GM19025 (cell line): ENCODE results near the gene KNOP1.

Experiments
- ATAC-seq: cut with Tn5 transposase; IDR thresholded peaks from one replicate; pipeline ENCODE4 v1.9.1; 2021; ENCODE audit warnings: mild to moderate bottlenecking, low read depth, moderate library complexity; ENCODE audit not compliant: unreplicated experiment

The KNOP1 gene

DNA sequence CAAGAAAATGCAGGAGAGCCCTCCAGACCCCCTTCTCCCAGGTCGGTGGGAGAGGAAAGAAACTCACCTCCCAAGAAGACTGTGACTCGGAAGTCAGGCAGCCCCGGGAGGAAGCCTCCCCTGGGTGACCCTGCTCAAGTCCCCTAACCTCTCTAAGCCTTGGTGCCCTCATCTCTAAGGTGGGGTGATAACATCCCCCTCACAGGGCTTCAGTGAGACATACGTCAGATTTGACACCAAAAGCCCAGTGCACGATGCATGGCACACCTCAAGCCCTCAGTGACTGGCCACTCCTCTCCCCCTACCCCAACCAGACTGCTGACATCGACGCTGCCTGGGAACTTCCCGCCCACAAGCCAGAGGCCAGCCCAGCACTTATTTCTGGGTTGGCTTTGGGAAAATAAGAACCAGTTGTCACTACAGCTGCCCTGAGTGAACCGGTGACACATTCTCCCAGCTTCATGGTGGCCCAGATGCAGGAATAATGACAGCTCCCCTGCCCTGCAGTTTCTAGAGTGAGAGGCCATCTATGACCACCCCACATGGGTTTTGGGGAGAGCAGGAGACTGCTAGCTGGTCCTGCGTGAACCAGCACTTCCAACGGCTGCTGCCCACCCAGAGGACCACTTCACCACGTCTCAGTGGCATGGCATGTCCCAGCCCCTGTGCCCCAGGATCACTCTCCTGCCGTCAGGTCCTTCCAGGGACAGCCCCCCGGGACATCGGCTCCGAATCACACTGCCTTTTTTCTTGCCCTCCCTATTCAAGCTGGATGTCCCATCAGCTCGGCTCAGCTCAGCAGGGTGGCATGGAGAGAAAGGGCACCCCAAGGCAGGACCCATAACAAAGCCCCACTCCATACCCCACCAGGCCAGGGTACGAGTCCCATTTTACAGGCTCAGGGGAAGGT is 9.5 kb downstream of the KNOP1 start:
- no peak for ATAC-seq

GRCh38 chr16:19707569-19708295 is 10.3 kb downstream of the KNOP1 start:
- no peak for ATAC-seq

DNA sequence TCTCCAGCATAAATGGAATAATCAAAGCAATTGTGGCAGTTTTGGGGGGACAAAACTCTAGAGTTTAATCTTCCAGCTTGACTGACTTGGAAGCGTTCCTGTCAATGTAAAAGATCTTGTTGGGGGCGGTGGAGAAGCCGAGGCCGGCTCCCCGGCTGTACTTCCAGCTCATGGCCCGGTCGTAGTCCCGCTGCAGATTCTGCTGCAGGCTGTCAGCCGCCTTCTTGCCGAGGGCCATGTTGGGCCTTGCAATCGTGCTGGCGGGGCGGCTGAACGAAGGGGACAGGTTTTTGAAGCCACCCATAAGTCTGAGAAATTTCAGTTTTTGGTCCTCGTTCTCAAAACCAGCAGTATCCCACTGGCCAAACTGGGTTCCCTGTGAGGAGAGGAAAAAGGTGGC is 11.2 kb downstream of the KNOP1 start:
- no peak for ATAC-seq

DNA sequence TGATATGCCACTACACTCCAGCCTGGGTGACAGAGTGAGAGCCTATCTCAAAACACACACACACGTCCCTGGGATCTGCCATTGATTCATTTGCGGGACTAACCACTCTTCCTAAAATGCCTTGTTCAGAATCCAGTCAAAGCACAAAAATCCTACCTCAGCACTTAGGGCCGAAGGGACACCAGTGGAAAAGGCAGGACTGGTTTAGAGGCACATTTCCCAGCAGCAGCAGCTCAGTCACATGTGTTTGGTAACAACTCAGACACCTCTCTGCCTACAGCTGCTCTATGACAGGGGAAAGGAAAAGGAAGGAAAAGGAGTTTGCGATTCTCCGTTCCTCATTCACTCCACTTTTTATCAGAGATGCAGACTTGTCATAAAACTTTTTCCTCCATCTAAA is 12.2 kb downstream of the KNOP1 start:
- no peak for ATAC-seq

DNA sequence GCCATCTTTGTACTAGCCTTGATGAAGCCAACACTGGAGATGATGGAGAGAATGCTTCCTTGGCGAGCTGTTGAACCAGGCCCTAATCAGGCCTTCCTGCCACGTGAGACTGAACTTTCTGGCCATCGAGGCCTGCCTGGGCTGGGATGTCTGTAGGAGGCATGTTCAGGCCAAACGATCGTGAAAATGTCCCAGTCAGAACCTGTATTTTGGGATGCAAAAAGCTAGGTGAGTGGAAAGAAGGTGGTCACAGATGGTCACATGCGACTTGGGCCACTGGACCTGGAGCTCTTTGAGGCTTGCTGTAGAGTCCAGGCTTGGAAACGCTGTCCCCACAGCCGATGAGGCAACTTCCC is 12.9 kb downstream of the KNOP1 start:
- no peak for ATAC-seq

- no peak for ATAC-seq
These were observed 13.5 kb downstream of the KNOP1 start for GRCh38 chr16:19704321-19705145.

- ATAC-seq: no peak
These were observed 14.7 kb downstream of the KNOP1 start for GRCh38 chr16:19703172-19703889.

DNA sequence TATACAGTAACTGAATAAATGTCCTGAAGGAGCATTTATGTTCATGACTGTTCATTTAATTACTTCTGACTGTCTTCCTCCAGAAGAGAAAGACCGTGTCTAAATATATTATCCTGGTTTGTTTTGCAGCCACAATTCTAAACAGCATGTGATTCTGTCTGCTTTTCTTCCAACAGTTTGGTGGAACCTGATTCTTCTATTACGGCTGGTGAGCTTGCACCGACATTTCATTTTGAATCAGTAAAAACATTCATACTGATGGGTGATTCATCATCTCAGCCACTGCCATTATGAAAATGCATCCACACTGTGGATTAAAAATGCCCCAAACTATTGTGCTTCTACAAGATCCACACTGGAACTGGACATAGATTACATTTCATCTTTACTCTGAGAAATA is 16.9 kb downstream of the KNOP1 start:
- no peak for ATAC-seq

DNA sequence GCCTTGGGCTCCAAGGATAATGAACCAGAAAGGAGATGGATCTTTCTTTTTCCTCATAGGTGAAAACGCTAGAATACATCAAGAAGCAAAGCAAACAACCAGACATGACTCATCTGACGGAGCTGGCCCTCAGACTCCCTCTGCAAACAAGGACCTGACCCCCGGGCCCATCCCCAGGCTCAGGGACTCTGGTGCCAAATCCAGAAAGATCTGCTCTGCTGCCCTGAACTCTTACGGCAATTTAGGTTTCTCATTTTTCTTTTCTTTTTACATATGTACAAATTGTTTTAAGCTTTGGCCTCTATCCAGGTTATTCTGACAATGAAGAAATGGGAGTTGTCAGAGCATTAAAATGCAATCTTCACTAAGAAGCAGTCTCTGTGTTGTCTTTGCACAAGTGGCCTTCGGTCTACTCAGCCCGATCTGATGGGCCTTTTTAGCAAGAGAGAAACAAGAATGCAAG is 17.7 kb downstream of the KNOP1 start:
- no peak for ATAC-seq

DNA sequence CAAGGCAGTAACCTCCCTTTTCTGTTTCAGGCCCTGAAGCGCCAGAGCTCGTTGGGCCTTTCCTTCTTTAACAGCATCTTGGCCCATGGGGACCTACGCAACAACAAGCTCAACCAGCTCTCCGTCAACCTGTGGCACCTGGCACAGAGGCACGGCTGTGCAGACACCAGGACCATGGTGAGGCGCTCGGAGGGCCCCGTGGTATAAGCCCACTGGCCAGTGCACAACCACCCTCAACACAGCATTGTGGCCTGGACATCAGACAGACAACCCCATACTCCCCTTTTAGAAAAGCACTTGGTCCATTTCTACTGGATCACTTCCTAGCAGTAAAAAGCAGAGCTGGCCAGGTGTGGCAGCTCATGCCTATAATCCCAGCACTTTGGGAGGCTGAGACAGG is 18.6 kb downstream of the KNOP1 start:
- no peak for ATAC-seq

GRCh38 chr16:19698480-19699465 is 19.3 kb downstream of the KNOP1 start:
- no peak for ATAC-seq

DNA sequence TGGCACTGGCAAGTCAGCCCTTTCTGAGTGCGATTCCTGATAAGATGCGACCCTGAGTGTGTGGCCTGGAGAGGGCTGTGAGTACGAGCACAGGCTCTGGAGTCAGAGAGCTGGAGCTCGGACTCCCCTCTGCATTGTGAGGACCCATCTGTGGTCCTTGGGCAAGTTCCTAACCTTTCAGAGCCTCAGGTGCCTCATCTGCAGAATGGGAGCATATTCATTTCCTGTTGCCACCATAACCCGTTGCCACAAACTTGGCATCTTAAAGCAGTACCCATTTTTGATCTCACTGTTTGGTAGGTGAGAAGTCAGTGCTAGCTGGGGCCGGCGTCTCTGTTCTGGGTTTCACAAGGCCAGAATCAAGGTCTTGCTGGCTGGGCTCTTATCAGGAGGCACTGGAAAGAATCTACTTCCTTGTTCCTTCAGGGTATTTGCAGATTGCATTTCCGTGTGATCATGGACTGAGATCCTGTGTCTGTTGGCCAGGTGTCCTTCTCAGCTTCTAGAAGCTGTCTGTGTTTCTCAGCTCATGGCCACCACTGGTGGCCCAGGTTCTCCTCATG is 20.2 kb downstream of the KNOP1 start:
- no peak for ATAC-seq

DNA sequence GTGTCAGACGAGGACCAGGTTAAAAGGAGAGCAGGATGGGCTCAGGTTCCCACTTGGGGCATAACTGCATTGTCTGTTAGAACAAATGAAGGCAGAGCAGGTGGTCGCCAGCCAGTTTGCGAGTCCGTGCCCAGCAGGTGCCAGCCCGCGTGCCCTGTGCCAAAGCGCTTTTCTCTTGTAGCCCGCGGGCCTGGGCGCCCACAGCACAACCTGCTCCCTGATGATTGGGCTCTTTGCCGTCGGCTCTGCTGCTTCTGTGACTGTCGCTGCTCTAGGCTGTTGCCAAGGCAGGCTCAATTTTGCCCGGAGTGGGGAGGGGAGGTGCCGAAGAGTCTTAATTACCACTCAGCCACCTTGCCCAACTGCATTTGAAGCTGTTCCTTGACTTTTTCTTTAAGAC is 21.1 kb downstream of the KNOP1 start:
- no peak for ATAC-seq

DNA sequence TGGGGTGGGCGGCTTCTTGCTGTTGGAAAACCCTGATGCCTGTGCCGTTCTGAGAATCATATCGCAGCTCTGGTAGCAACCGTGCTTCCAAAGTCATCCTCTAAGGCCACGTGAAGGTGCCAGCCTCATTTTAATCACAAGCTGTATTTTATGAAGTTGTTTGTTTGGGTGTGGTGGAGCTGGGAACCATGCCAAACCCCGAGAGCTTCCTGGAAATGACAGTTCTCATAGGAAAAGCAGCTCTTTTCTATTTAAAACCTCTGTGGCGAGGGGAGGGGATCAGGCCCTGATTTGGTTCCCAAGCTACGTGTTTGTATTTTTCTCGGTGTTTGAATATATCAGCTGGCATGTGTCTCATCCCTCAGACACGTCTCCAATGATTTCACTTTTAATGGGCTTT is 21.7 kb downstream of the KNOP1 start:
- ATAC-seq: no peak

GRCh38 chr16:19694989-19695388 is 23.0 kb downstream of the KNOP1 start:
- no peak for ATAC-seq

DNA sequence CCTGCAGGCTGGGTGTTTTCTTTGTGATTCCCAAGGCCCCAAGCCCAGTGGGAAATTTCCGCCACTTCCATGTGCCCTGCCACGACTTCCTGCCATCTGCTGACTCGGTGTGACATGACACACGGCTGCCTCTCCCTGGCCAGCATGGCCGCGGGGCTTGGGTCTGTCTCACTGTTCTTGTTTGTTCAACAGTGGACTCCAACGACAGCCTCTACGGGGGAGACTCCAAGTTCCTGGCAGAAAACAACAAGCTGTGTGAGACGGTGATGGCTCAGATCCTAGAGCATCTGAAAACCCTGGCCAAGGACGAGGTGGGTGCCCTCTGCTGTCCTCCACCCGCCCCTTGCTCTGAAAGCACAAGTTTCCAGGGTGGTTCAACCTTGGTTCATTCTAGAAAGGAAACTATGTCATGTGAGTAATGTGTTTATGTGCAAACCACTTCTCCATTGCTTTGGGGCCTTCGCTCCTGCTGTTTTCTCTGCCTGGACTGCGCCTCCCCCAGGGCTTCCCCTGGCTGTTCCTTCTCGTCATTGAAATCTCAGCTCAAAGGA is 26.8 kb downstream of the KNOP1 start:
- no peak for ATAC-seq

DNA sequence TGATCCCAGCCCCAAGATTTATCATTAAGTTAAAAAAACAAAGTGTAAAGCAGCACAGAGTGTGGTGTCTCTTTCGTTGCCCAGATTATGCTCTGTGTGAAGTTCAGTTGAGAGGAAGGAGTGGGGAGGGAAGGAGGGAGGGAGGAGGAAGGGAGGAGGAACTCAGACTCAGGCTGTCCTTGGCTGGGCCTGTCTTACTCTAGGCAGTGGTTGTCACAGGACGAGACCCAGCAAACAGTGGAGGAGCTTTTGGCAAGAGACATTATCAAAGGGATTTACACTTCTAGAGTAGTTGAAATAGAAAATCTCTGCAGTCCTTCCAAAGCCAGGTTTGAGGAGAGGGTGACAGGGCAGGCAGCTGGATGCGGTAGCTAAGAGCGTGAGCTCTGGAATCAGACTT is 27.8 kb downstream of the KNOP1 start:
- ATAC-seq: no peak

- no peak for ATAC-seq
These were observed 28.7 kb downstream of the KNOP1 start for GRCh38 chr16:19689342-19689741.
